GM18498 (cell line): ENCODE results near the gene CDC6.

Source experiments
- ATAC-seq: cut with Tn5 transposase; IDR thresholded peaks from one replicate; pipeline ENCODE4 v1.9.1; 2021; ENCODE audit warnings: mild to moderate bottlenecking, moderate library complexity; ENCODE audit not compliant: unreplicated experiment

Gene CDC6

GRCh38 chr17:40338941-40339649 is 51.4 kb downstream of the CDC6 start:
- no peak for ATAC-seq

GRCh38 chr17:40340327-40340726 is 52.6 kb downstream of the CDC6 start:
- no peak for ATAC-seq

- peak; percentile 84 for ATAC-seq
Measured at GRCh38 chr17:40340880-40341807, 53.5 kb downstream of the CDC6 start.

- no peak for ATAC-seq
Measured at GRCh38 chr17:40341808-40342503, 54.3 kb downstream of the CDC6 start.

GRCh38 chr17:40342504-40343218 is 55.0 kb downstream of the CDC6 start:
- ATAC-seq = no peak

- no peak for ATAC-seq
Measured at GRCh38 chr17:40343219-40344119, 55.8 kb downstream of the CDC6 start.

GRCh38 chr17:40344421-40345160 is 56.9 kb downstream of the CDC6 start:
- no peak for ATAC-seq

- ATAC-seq = no peak
Measured at GRCh38 chr17:40345161-40345993, 57.7 kb downstream of the CDC6 start.

- ATAC-seq = no peak
Measured at GRCh38 chr17:40345994-40346764, 58.5 kb downstream of the CDC6 start.

GRCh38 chr17:40346765-40347158 is 59.1 kb downstream of the CDC6 start:
- ATAC-seq = no peak

- no peak for ATAC-seq
Measured at GRCh38 chr17:40347319-40348135, 59.8 kb downstream of the CDC6 start.

- no peak for ATAC-seq
Measured at GRCh38 chr17:40348136-40348504, 60.4 kb downstream of the CDC6 start.

- ATAC-seq = no peak
Measured at GRCh38 chr17:40348562-40349476, 61.1 kb downstream of the CDC6 start.

- no peak for ATAC-seq
Measured at GRCh38 chr17:40349477-40349894, 61.8 kb downstream of the CDC6 start.

- ATAC-seq = no peak
Measured at GRCh38 chr17:40349895-40350688, 62.4 kb downstream of the CDC6 start.
